CD1c-positive myeloid dendritic cell (primary cell): Measurements from ENCODE around the gene SEC24C.
A peak's percentile ranks its signal among the peaks of the same experiment; 100 is the strongest.
"Not testable (repeated sequence)": the region's sequence is repeated elsewhere in the genome, so short reads cannot be mapped to it uniquely, and the experiment has no call there.

Source experiments
- DNase-seq: peaks from one replicate; pipeline ENCODE4 v3.0.0-alpha.2; 2016; ENCODE audit errors: extremely low spot score

The SEC24C gene, protein sequence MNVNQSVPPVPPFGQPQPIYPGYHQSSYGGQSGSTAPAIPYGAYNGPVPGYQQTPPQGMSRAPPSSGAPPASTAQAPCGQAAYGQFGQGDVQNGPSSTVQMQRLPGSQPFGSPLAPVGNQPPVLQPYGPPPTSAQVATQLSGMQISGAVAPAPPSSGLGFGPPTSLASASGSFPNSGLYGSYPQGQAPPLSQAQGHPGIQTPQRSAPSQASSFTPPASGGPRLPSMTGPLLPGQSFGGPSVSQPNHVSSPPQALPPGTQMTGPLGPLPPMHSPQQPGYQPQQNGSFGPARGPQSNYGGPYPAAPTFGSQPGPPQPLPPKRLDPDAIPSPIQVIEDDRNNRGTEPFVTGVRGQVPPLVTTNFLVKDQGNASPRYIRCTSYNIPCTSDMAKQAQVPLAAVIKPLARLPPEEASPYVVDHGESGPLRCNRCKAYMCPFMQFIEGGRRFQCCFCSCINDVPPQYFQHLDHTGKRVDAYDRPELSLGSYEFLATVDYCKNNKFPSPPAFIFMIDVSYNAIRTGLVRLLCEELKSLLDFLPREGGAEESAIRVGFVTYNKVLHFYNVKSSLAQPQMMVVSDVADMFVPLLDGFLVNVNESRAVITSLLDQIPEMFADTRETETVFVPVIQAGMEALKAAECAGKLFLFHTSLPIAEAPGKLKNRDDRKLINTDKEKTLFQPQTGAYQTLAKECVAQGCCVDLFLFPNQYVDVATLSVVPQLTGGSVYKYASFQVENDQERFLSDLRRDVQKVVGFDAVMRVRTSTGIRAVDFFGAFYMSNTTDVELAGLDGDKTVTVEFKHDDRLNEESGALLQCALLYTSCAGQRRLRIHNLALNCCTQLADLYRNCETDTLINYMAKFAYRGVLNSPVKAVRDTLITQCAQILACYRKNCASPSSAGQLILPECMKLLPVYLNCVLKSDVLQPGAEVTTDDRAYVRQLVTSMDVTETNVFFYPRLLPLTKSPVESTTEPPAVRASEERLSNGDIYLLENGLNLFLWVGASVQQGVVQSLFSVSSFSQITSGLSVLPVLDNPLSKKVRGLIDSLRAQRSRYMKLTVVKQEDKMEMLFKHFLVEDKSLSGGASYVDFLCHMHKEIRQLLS

GRCh38 chr10:73743905-73744663 is at the start of gene SEC24C:
TSS of gene SEC24C (plus strand) at chr10:73744372. CDS start at chr10:73746833, 2,461 bp downstream.
- peak; percentile 98 for DNase-seq

DNA sequence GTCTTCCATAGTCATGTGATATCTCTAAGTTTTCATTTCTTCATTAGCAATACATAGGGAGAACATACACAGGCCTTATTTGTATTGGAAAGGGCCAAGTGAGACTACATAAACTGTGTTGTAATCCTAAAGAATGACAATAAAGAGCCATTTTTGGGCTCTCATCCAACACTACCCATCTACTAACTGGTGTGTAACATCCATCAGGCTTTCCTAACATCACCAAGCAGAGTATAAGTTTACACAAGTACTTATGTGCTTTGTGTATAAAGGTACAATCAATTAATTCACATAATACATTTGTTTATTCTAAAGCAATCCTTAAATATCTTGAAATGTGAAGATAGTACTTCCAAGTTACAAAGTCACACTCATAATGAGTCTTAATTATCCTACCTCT is 48.9 kb upstream of the SEC24C start:
- not testable (repeated sequence) for DNase-seq

DNA sequence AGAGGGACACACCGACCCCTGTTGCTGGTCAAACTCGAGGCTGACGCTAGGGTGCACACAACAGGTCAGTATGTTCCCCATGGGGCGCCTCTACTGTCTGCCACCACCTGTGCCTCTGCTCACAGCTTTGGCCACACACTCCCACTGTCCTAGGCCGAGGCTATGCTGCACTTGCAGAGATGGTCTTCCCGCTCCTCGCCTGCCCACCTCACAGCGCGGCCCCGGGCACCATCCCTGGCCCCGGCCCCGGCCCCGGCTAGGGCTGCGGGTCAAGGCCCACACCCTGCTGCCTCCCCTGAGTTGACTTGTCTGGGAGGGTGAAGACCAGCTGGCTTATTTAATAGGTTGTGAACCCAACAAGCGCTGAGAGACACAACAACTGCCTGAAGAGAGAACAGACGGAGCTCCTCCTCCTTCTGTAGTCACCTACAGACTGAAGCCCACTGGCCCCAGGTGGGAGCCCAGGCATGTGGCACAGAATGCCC is 46.5 kb upstream of the SEC24C start, which contains the start of gene AGAP5:
Gene AGAP5, minus strand, starts transcription at position 435 of the 485 bp plus-strand sequence. Its CDS starts 354 bp downstream, at position 81.
- DNase-seq, result not testable (repeated sequence)

DNA sequence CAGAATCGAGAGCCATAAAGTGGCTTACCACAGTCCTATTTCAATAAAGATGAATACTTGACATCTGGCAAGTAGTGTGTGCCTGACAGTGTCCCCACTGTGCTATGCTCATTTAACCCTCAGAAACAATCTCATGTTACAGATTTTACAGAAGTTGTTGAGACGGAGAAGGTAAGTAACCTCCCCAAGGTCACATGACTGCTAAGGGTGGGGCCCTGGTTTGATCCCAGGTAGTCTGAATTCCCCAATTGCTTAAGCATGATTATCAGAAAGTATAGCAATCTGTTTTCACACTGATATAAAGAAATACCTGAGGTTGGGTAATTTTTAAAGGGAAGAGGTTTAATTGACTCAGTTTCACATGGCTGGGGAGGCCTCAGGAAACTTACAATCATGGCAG is 45.4 kb upstream of the SEC24C start:
- DNase-seq, result not testable (repeated sequence)

GRCh38 chr10:73703924-73704323 is 40.2 kb upstream of the SEC24C start:
- not testable (repeated sequence) for DNase-seq

- DNase-seq, result not testable (repeated sequence)
Measured at GRCh38 chr10:73705506-73706072, 38.6 kb upstream of the SEC24C start.

DNA sequence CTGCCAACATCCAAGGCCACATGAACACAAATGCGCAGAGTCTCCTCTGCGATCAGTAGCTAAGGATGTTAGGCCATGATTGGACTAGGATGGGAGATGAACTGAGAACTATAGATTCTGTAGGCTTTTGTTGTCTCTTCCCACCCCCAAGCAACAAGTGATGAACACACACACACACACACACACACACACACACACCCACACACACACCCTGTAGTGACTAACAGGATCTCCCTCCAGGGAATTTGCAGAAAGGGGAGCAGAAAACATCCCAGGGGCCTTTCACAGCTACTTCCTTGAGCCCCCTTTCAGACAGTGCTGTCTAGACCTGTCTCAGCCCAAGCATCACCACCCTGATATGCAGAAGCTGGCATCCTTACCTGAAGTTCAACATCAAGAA is 37.7 kb upstream of the SEC24C start:
- DNase-seq, result not testable (repeated sequence)

GRCh38 chr10:73707628-73708027 is 36.5 kb upstream of the SEC24C start:
- DNase-seq, result not testable (repeated sequence)

DNA sequence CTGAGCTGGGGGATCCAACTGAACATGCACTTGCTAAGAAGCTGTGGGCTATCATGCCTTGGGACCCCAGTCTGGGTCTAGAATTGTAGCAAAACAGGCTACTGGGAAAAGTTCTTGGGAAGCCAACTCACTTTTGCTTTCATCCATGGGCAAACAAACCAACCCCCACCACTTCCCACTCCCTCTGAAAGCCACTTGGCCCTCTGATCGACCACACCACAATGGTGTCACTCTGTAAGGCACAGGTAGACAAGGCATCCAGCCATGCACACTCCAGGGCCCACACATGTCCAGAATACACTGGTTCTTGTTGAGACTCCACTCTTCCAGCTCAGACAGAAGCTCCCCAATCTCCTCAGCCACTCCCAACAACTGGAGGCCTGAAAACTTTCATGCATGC is 36.0 kb upstream of the SEC24C start:
- not testable (repeated sequence) for DNase-seq

GRCh38 chr10:73711683-73712082 is 32.5 kb upstream of the SEC24C start:
- DNase-seq, result not testable (repeated sequence)

DNA sequence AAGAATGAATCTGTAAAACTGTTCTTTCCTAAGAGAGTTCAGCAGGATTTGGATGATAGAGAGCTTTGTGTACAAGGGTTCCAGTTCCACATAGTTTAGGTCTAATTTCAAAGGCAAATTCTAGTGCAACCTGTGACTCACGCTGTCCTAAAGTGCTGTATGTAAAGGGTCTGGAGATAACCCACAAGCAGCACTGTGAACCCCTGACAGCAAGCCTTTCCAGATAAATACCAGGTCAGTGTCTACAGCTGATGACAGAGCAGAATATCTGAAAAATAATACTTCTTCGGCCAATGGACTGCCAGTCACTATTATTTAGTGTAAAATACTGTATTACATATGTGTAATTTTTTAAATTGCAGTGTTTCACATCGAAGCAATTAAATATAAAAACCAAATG is 30.3 kb upstream of the SEC24C start:
- DNase-seq, result not testable (repeated sequence)

DNA sequence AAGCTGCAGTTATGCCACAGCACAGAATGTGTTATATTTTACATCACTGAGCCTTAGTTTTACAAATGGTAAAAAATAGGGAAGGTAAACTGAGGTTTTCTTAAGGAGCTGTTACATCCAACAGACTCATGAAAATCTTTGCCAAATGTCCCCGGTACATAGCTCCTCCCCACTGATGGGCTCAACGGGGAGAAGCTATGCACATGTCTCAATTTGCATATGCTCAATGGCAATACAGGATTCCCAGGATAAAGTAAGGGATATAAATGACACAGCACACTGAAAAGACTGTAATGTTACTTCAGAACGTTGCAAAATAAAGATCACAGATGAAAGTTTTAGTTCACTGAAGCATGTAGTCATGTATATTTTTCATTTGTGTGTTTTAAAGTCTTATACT is 29.7 kb upstream of the SEC24C start:
- not testable (repeated sequence) for DNase-seq

GRCh38 chr10:73715179-73716156 is 28.7 kb upstream of the SEC24C start:
- DNase-seq, result not testable (repeated sequence)

- DNase-seq, result no peak
Measured at GRCh38 chr10:73716251-73716650, 27.9 kb upstream of the SEC24C start.

DNA sequence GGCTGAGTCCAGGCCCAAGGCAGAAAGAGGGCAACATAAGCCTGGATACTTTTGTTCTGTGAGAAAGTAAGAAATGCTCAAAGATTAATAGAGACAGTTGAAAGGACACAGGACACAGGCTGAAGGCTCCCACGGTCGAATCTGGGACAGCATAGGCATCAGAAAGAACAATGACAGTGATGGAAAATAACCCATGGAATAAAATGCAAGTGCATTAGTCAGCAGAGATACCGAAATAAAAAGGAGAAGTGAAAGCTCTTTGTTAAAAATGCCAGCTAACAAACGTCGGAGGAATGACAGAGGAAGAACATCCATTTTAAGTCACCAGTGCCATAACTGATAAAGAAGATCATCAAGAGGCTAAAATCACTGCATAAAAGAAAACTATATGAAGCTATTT is 26.6 kb upstream of the SEC24C start:
- DNase-seq, result peak; percentile 79

GRCh38 chr10:73720561-73720960 is 23.6 kb upstream of the SEC24C start:
- DNase-seq, result peak; percentile 61

DNA sequence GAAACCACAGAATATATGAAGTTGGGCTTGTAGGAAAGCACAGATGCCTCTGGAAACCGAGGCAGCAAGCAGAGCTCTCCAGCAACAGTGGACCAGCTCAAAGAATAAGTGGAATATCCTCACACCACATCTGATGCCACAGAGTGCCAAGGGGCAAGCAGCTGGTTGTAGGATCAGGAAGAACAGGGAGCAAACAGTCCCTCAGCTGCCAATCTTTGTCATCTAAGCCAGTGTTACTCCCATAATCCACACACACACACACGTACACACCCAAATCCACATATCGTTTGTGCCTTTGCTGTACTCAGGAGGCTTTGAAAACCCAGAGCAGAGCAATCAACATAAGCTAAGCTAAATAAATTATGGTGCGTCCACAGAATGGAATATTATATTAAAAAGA is 20.7 kb upstream of the SEC24C start:
- DNase-seq, result no peak

DNA sequence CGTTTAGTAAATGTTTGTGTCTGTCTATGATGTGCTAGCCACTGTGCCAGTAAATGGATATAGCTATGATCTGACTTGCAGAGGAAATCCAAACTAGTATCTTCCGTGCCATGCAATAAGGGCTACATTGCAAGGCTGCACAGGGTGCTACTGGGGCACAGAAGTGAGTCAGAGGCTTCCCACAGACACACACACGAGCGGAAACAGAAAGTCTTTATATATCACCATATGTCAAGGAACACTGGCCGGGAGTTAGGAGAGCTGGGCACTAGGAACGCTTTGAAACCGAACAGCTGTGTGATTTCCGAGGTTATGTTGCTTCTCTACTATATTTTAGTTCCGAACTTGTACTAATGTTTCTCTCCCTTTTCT is 14.4 kb upstream of the SEC24C start:
- DNase-seq, result peak; percentile 48

- DNase-seq, result peak; percentile 95
Measured at GRCh38 chr10:73730153-73730906, 13.8 kb upstream of the SEC24C start.
